Amygdala (tissue), 56 donors: ENCODE data around the gene MAMDC2.
A peak's percentile ranks its signal among the peaks of the same experiment; 100 is the strongest.

Experiments
- DNase-seq, 56 donors: peaks; one replicate each; lab custom pipeline; 2025; lab: John Stamatoyannopoulos, UW

MAMDC2 gene

DNA sequence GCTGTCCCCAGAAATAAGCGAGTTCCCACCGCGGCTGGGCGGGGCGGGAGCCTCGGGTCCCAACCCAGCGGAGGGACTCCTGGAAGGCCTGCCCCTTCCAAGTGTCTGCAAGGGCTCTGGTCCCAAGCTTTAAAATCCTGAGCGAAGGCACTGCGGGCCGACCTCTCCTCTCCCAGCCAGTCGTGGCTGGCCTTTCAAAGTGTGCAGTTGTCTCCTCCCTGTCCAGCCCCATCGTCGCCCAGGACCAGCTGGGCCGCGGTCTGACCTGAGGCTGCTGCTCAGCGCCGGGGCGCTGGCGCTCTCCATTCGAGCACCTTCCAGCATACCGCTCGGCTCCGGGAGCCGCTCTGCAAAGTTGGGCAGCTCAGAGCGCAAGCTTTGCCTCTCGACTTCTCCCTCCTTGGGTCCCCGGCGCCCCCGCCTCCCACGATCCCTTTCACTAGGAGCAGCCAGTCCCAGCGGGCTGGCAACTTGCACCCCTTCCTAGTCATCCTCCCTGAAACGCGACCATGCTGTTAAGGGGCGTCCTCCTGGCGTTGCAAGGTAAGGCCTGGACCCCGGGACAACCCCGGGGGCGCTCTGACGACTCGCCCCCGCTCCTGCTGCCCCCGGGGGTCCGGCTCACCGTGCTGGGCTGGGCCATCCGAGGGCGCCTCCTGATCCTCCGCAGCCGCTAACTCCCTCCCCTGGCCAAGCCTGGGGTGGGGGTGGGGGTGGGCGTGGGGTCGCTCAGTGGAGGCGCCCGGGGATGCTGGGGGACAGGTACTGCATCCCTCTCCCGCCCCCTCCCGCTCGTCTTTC lies at the start of gene MAMDC2:
Gene MAMDC2 (plus strand): TSS at position 160 of the 801 bp plus-strand sequence. CDS start 350 bp downstream, at position 510.
- peak in 21 of 56 donors; percentile 7 to 67 (median 16) for DNase-seq

DNA sequence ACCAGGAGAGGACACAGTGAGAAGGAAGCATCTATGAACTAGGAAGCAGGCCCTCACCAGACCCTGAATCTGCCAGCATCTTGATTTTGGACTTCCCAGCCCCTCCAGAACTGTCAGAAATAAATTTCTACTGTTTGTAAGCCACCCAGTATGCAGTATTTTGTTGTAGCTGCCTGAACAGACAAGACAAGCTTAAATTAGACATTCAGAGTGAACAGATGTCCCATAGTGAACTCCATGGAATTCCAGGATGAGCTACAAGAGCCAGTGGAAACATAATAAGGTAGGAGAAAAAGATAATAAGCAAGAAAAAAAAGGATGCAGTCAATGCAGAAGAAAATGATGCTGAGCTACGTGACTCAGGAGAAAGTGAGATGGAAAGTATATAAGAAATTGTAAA lies 47.8 kb upstream of the MAMDC2 start:
- DNase-seq, result no peak

GRCh38 chr9:69996967-69997366 lies 46.7 kb upstream of the MAMDC2 start:
- DNase-seq, result no peak

GRCh38 chr9:69997524-69997923 lies 46.1 kb upstream of the MAMDC2 start:
- no peak for DNase-seq

DNA sequence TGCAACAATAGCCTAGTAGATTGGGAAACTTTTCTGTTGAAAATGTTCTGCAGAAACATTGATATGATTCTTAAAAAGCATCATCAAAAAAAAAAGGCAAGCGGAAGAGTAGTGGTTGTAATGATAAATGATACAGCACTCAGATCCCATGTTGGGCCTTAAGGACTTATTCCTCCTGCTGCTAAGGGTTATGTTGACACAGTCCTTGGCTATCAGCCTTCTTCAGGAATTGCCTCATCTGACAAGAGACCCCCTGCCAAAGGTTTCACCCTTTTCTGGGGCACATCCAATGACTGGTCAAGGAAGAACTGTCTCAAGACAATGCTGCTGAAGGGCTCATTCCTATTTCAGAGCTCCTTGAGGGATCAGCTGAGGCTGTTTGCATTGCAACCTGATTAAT lies 44.3 kb upstream of the MAMDC2 start:
- DNase-seq, result no peak

DNA sequence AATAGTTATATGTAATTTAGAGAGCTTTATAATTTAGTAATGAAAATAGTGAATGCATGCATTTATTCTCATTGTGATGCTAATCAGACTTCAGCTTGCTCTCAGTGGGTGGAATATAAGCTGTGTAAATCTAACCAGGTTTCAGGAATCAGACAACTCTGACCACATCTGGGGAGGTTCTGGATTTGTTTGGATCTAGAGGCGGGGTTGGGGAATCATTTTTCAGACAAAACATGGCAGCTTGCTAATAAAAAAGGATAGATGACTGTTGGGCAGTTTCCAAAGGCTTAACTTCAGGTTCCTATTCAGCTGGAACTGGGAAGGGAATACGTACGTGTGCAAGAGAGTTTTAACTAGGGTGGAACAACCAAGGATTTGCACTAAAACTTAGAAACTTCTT lies 43.2 kb upstream of the MAMDC2 start:
- DNase-seq, result no peak

DNA sequence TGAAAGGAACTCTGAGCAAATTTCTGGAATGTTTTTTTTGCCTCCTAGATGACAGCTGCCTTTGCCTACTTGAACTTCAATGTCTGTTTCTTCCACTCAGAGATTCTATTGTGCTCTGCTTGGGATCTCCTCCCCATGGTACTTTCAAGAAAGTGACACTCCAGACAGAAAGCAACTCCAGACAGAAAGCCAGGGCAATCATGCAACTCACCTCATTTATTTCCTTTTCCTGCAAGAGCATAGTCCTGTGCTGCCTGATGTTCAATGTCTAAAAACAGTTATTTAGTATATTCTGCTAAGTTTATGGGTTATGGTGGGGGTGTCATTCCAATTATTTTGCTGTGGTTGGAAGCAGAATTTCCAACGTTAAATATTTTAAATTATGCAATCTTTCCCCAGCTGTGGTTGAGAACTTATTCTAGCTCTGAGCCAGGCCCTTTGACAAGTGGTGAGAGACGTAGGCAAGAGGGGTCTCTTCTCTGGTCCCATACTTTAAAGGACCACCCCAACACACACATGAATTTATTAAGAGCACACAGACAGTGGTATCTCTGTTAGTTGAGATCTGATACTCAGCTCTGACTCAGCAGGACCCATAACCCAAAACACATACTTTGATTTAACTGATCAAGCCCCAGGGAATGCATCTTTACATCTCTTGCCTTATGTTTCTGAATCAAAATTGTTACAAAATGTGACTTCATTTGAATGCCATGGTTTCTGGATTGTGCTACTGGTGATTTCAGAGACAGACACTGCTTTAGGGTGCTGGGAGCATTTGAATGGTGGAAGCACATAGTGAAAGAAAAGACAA lies 39.5 kb upstream of the MAMDC2 start:
- DNase-seq, result no peak

GRCh38 chr9:70006306-70006705 lies 37.3 kb upstream of the MAMDC2 start:
- DNase-seq, result peak in 1 of 56 donors; percentile 5

DNA sequence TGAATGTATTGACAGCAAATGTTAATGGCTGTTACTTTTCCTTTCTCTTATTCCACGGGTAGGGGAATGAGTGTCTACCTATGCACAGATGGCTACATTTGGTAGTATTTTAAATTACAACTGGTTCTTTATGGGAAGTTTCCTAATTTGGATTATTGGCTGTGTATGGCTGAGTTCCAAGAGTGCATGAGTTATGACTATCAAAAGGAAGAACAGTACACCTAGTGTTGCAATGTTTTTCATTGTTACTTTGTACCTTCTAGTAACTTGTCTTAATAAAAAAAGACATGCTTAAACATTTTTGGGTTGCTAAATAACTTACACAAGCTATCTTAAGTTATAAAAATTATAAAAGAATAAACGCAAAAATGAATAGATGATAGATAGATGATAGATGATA lies 35.8 kb upstream of the MAMDC2 start:
- DNase-seq, result no peak

DNA sequence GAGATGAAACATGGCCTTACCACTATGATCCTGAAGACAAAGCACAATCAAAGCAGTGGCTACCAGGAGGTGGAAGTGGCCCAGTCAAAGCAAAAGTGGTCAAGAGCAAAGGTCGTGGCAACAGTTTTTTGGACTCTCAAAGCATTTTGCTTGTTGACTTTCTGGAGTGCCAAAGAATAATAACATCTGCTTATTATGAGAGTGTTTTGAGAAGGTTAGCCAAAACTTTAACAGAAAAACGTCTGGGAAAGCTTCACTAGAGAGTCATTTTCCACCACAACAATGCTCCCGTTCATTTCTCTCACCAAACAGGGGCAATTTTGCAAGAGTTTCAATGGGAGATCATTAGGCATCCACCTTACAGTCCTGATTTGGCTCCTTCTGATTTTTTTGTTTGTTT lies 33.6 kb upstream of the MAMDC2 start:
- DNase-seq, result no peak

GRCh38 chr9:70011366-70011765 lies 32.3 kb upstream of the MAMDC2 start:
- DNase-seq, result no peak

- no peak for DNase-seq
Measured at GRCh38 chr9:70012569-70012968, 31.1 kb upstream of the MAMDC2 start.

GRCh38 chr9:70013598-70014196 lies 30.0 kb upstream of the MAMDC2 start:
- DNase-seq, result no peak

DNA sequence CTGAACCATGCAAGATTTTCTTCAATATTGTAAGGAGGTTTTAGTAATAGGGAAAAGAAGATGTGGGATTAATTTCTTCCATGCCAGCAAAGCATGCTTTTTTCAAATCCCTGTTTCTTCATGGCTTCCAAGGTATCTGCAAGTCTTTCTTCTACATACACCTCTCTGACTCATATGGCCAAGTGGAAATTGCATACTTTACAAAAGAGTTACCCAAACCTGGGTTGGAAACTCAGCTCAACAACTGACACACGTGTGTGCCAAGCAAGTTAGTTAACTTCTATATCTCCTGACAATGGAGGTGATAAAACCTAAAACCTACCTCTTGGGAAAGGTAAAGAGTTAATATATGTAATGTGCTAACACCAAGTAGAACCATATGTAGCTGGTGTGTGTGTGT lies 28.5 kb upstream of the MAMDC2 start:
- no peak for DNase-seq

- no peak for DNase-seq
Measured at GRCh38 chr9:70020217-70020616, 23.4 kb upstream of the MAMDC2 start.

- DNase-seq, result peak in 47 of 56 donors; percentile 8 to 86 (median 51)
Measured at GRCh38 chr9:70020991-70021571, 22.6 kb upstream of the MAMDC2 start.

- no peak for DNase-seq
Measured at GRCh38 chr9:70028287-70028686, 15.4 kb upstream of the MAMDC2 start.

DNA sequence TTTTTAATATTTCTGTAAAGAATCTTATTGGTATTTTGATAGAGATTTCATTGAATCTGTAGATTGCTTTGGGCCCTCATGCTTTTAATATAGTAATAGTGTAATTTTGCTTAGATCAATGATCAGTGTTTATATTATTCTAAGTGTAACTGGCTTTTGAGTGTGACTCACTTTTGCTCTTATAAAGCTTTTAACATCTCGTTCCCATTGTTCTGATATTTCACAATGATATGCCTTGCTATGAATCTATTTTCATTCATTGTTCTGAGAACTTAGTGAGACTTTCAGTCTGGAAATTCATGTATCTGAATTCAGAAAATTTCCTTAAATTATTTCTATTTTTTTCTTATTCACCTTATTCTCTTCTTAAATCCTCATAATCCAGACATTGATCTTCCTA lies 13.5 kb upstream of the MAMDC2 start:
- DNase-seq, result no peak

GRCh38 chr9:70031141-70031545 lies 12.5 kb upstream of the MAMDC2 start:
- no peak for DNase-seq

DNA sequence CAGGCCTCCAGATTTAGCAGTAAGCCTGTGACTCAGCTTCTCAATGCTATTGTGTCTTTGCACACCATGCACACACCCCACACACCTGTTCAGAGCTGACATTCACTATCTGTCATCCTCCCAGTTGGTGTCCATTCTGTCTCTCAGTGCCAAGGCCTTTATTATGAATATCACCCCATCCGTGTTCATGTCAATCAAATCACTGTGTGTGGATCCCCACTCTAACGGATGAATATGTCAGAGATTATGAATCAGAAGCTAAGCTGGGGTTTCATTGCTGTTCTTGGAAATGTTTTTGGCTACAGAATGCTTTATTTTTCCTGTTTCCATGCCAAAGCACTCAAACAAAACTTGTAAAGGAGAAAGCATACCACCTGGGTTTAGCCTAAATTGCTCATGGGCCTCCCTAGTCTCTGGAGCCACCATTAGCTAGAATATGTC lies 9.4 kb upstream of the MAMDC2 start:
- DNase-seq, result no peak

DNA sequence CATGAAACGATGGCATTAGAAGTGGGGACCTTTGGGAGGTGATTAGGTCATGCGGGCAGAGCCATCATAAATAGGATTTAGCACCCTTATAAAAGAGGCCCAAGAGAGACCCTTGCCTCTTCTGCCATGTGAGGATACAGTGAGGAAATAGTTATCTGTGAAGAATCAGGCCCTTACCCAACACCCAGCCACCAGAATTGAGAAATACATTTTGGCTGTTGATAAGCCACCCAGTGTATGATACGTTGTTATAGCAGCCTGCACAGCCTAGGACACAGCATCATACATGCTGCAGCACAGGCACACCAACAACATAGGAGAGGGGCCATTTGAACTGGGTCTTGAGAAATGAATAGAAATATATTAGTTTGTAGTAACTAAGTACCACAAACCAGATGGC lies 8.0 kb upstream of the MAMDC2 start:
- no peak for DNase-seq
